Stimulated activated CD8-positive, alpha-beta memory T cell treated with anti-CD3 and anti-CD28 coated beads, Interleukin-12 subunit alpha, Interleukin-12 subunit beta, amount 100 ng/mL, for 4 hours (primary cell): Measurements from ENCODE around the gene SELENOO.

Experiments
- DNase-seq: peaks from one replicate; pipeline ENCODE4 v3.0.0-alpha.2; 2020; ENCODE audit warnings: low read depth

The SELENOO gene

GRCh38 chr22:50173311-50173982 lies 27.4 kb upstream of the SELENOO start:
- DNase-seq = no peak

DNA sequence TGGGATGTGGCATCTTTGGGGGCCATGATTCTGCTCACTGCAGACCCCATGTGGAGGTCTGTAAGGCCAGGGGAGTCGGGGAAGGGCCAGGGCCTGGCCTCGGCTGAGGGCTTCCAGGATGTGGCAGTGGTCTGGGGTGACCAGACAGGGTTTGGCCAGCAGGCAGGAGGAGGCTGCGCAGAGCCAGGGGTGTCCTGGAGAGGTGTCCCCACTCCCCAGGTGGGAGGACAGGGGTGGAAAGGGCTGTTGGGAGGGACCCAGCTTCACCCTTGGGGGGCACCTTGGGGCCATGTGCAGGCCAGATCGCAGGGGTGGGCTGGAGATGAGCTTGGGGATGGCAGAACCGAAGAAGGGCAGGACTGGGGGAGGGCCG lies 26.8 kb upstream of the SELENOO start:
- DNase-seq = no peak

GRCh38 chr22:50174382-50175190 lies 26.2 kb upstream of the SELENOO start:
- no peak for DNase-seq

DNA sequence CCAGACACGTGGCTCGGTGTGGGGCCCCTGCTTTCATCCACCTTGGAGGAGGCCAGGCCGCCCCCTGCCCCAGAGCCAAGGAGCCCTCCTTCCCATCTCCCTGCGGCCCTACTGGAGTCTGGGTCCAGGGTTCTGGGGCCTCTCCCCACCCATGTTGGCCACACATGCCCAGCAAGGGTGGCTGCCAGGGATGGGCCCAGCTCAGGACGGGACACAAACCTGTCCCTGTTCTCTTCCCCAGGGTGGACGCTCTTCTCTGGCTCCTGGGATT lies 25.7 kb upstream of the SELENOO start:
- DNase-seq = no peak

DNA sequence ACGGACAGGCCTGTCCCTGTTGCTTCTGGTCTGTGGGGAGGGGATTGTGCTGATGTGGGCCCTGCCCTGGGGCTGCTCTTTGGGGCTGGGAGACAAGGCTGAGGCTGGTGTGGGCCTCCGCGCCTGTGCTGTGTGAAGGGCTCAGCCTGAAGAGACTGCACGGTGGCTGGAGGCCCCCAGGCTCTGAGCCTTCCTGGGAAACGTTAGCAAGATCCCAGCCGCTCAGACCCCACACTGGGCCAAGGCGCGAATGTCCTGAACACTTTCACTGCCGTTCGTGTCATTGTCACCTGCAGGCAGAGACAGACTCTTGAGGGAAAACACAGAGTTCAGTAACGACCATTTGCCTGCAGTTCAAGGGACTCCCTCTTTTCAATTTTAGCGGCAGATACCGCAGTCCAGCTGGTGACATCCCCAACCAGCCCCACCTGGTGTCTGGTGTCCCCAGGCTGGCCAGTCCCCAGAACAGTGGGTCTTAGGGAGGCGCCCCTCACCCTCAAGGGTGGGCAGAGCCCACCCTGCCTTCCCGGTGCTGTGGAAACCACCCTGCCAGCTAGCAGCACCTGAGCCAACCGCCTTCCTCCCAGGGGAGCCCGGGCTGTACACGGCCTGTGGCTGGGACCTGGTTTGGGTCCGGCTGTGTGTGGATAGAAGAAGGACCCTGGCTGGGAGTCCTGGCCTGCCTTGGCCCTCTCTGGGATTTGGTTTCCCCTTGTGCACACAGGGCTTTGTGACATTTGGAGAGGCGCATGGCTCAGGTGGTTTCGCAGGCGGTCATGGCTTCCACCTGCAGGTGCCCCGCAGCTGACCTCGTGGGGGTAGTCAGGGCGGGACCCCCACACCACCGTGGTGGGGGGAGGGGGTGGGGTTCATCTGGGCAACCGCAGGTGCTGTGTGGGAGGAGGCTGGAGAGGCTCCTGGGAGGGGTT lies 24.6 kb upstream of the SELENOO start:
- DNase-seq = no peak

GRCh38 chr22:50176850-50177536 lies 23.8 kb upstream of the SELENOO start:
- DNase-seq = no peak

DNA sequence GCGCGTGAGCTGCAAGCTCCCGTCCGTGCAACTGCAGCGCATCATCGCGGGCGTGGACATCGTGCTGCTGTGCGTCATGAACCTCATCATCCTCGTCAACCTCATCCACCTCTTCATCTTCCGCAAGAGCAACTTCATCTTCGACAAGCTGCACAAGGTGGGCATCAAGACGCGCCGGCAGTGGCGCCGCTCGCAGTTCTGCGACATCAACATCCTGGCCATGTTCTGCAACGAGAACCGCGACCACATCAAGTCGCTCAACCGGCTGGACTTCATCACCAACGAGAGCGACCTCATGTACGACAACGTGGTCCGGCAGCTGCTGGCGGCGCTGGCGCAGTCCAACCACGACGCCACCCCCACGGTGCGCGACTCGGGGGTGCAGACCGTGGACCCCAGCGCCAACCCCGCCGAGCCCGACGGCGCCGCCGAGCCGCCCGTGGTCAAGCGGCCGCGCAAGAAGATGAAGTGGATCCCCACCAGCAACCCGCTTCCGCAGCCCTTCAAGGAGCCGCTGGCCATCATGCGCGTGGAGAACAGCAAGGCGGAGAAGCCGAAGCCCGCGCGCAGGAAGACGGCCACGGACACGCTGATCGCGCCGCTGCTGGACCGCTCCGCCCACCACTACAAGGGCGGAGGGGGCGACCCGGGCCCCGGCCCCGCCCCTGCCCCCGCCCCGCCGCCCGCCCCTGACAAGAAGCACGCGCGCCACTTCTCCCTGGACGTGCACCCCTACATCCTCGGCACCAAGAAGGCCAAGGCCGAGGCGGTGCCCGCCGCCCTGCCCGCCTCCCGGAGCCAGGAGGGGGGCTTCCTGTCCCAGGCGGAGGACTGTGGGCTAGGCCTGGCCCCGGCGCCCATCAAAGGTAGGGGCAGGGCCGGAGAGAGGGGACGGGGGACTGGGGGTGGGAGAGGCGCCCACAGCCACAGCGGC lies 23.0 kb upstream of the SELENOO start:
- no peak for DNase-seq

DNA sequence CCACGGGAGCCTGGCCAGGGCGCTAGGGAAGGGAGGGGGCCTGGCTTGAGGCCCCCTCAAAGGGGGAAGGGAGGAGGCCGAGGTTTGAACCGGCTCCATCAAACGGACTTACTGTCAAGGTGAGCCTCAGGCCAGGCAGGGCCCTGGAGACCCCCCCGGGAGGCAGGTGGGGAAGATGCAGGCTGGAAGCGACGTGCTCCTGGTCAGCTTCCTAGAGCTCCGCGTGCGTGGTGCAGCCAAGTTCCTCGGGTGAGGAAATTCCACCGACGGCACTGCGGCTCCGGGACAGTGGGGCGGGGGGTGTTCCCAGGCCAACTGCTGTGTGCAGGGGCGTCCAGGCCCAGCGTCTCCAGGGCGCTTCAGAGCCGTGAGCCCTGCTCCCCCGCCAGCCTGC lies 22.3 kb upstream of the SELENOO start:
- no peak for DNase-seq

DNA sequence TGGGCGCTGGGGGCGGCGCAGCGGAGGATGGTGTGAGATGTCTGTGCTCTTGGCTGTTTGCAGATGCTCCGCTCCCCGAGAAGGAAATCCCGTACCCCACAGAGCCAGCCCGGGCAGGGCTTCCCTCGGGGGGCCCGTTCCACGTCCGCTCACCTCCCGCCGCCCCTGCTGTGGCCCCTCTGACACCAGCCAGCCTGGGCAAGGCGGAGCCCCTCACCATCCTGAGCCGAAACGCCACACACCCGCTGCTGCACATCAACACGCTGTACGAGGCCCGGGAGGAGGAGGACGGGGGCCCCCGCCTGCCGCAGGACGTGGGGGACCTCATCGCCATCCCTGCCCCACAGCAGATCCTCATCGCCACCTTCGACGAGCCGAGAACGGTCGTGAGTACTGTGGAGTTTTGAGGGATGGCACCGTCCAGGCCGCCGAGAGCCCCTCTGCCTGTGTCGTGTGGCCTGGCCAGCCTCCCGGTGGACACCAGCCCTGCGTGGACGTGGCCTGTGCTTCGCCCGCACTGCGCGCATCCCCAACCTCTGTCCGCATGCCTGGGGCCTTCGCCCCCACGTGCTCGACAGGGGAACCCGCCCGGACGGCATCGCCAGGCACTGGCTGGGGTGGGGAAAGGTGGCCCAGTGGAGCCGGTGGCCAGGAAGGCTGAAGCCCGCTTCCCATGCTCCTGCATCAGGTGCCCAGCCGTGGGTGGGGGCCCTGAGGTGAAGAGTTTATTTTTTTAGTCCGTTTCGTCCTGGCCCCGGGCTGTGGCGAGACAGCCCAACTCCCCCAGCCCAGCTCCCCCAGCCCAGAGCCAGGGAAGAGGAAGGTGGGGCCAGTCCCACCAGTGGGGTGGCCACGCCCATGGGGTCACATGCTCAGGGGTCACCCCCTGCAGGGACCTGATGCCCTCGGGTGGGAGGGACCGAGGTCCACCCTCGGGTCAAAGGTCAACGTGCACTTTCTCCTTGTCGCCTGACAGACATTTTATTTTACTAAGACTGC lies 21.6 kb upstream of the SELENOO start:
- DNase-seq = no peak

- DNase-seq = no peak
These were observed 20.7 kb upstream of the SELENOO start for GRCh38 chr22:50179937-50180726.

DNA sequence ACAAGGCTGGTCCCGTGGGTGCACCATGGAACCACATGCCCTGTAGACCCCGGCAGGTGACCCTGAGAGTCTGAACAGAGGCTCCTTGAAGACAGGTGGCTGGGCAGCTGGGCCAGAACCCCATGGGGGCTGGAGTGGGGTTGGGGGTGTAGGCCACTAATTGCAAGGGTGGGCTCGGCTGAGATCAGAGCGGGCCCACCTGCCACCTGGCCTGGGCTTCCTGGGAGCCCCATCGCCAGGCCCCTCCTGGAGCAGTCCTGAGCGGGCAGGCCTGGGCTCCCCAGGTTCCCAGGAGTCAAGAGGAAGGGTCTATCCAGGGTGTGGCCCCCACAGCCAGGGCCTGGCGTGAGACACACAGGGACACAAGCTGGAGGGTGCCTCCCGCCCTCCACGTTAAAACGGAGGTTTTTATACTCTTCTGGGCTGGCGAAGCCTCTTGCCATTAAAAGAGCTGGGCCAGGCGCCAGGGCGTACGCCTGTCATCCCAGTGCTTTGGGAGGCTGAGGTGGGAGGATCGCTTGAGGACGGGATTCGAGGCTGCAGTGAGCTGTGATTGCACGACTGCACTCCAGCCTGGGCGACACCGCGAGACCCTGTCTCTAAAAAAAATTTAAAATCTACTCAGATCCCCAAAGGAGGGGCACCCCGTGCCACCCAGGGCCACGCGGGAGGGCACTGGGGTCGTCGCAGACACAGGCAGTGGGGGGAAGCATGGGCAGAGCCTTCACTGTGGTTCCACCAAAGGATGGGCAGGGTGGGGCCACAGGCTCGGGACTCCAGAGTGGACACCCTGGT lies 19.9 kb upstream of the SELENOO start:
- no peak for DNase-seq

DNA sequence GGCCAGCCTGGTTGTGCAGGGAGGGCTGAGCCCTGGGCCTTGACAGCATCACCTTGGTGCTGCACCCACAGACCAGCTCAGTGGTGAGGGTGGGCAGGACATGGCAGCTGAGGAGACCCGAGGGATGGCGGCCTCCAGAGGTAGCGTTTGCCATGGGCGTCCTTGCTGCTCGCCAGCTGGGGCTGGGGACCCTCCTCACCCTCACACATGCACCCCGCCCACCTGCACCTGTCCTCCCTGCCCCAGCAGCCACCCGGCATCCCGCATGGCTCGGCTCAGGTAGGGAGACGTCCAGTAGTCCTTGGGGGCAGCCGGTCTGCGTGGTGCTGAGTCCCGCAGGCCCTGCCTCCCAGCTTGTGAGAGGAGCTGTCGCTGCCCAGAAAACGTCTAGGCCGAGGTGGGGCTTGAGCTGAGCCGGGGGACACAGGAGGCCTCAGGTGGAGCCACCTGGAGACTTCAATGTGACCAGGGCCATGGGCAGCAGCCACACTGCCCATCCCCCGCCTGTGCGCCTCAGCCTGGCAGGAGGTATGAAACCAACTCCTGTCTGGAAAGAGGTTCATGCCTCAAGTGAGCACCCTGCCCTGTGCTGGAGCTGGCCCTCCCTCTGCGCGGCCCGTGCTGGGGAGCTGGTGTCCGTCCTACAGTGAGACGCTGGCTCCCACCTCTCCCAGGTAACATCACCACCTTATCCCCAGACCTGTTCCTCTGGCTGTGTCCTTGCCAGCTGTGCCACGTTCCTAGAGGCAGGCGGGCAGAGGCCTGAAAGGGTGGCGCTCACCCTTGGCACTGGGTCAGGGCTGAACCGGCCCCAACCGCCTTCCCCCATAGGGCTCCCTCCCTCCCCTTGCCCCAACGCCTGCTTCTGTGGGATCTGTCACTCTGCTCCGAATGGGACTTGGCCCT lies 18.4 kb upstream of the SELENOO start:
- no peak for DNase-seq

DNA sequence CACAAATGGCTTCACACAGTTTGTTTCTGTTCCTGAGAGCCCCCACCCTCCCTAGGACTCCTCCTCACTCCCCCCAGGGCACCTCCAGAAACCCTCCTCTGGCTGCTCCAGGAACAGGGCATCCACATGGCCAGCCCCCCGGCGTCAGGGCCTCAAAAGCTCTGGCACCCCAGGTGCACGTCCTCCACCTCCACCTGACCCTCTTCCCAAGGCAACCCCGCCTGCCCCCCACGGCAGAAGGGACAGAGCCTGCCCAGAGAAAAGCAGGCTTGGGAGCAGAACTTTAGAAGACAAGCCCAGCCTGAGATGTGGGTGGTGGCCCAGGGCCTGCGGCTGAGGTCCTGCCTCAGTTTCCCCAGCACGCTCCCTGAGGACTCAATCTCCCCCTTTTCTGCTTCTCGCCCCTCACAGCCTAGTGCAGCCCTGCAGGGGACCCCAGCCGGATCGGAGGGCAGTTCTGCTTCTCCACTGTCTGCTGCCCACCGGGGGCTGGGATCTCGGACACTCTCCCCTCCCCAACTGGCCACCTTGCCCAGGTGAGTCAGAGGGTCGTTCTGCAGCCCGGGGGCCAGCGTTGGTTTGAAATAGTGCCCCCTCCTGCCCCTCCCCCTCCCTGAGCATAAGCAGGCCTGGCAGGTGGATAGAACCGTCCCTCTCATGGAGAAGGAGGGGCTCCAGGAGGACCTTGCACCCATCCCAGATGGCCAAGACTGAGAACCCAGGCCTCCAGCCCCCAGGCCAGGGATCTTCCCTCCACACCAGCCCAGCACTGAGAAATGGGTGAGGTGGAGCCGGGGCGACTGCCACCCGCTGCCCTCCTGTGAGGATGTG lies 17.5 kb upstream of the SELENOO start:
- no peak for DNase-seq

DNA sequence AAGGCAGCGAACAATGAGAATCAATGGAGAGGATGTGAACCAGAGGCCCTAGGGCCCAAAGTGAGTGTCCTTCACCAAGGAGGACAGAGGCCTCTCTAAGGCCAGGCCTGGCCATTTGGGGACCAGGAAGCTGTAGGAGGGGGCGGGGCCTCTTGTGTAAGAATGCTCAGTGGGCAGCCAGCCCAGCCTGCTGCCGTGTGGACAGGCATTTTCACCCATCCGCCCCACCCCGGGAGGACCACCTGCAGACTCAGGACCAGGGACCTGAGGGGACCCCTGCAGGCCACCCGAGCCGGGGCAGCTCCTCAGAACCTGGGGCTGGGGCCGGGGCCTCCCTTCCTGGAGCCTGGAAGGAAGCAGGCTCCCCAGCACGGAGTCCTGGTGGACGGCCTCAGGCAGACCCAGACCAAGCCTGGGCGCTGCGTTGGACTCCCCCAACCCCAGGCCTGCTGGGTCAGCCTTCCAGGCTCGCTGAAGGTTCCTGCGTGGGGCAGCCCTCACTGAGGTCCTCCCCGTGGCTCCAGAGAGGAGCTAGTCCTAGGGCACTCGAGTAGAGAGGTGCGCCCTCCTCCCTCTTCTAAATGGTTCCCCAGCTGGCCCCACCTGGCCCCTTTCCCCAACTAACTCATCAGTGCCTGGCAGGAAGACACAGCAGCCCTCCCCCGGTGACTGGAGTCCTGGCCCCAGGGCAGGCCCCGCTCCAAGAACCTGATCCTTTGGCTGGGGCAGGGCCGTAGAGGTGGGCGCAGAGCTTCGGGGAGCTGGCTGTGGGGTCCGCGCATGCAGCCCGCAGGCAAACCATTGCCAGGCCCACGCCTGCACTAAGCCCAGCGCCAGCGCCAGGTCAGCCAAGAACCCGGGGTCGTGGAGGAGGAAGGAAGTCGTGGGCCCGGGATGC lies 16.6 kb upstream of the SELENOO start:
- no peak for DNase-seq

GRCh38 chr22:50184902-50185374 lies 15.9 kb upstream of the SELENOO start:
- no peak for DNase-seq
